ENCODE results near the gene RASSF4.

DNA sequence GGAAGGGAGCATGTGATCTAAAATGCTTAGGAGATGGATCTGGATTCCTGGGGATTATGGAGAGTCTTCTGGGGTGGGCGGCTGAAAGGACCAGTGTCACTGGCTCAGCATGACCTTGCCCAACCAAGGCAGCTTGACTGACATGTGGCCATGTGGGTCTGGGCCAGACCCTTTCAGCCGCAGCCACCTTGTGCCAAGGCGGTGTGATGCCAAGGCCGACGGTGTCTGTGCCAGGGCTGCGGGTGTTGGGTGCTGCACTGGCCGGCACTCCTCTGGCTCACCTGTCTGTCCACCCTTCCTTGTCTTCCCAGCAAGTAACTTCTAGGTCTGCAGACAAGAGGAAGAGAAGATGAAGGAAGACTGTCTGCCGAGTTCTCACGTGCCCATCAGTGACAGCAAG lies 10.3 kb downstream of the RASSF4 start:
- TF ChIP-seq EZH2 (IDR thresholded peaks at IDR 0.05; ENCODE audit: insufficient read depth, poor library complexity, severe bottlenecking), result no peak
- TF ChIP-seq EZH2phosphoT487 (IDR thresholded peaks at IDR 0.05; ENCODE audit: insufficient read depth, low read depth), result no peak
